ENCODE measurements around the gene OVOL1. TPM values are rescaled to one million over a fixed set of nuclear protein-coding genes. Genes with fewer than 3 reads are reported as not detected.
A peak's percentile ranks its signal among the peaks of the same experiment; 100 is the strongest.

OVOL1 gene
- total and polyA plus RNA-seq, 2 of the 8 experiments (the other 6 are each of a cell fraction or from before 2014, with no cell fraction given) = 2.6 to 3.4 TPM

- Histone ChIP-seq H3K27ac (ENCODE audit: low read depth, low read length) (no peak overlapping the region), H3K4me1 (replicated peaks in 1 of 4; ENCODE audit: control insufficient read depth in 3 of 4, insufficient read depth in 4 of 4, low read length in 3 of 4) (peaks cover 0 to 20% (median 7%) of the 10 kb centered on the region in 4 experiments; a peak in 6 of 7 replicates), H2BK12ac (ENCODE audit: low read depth, low read length) (peak overlapping the region; percentile 39; the same call in 1 of the 2 replicates), H2BK5ac (ENCODE audit: low read depth, low read length) (no peak overlapping the region), H4K8ac (ENCODE audit: extremely low read depth, insufficient read depth, low read length) (no peak overlapping the region; the same call in 1 of the 2 replicates), H3K23ac (ENCODE audit: insufficient read length) (no peak overlapping the region), H3K18ac (ENCODE audit: extremely low read depth, low read length) (peak overlapping the region; percentile 19; the same call in 1 of the 2 replicates), H3K4me3 (ENCODE audit: extremely low read depth in 1 of 4, insufficient read depth in 2 of 4, low read depth in 3 of 4, low read length in 4 of 4) (peak overlapping the region in 1 of 4 experiments; percentile 89; a peak in 2 of 8 replicates), H3K4me2 (ENCODE audit: insufficient read depth in 1 of 2, low read depth in 2 of 2, low read length in 2 of 2) (peak overlapping the region; percentile 29 to 80; a peak in 2 of 4 replicates), H2BK120ac (replicated peaks; ENCODE audit: low read depth, low read length) (peak overlapping the region; percentile 43), H4K5ac (ENCODE audit: insufficient read length, low read depth, low read length) (no peak overlapping the region), H4K91ac (replicated peaks; ENCODE audit: insufficient read length, low read length) (peak overlapping the region; percentile 85), H3K56ac (replicated peaks; ENCODE audit: insufficient read length, low read depth, low read length) (no peak overlapping the region), H2BK20ac (ENCODE audit: low read length) (no peak overlapping the region), H3K9ac (replicated peaks in 1 of 4; ENCODE audit: extremely low read depth in 1 of 4, low read depth in 3 of 4, low read length in 3 of 4) (no peak overlapping the region), H3K79me1 (ENCODE audit: low read depth, low read length) (0 out of 2 replicates have a peak, but pooled peaks cover 2% of the 10 kb centered on the region), H4K20me1 (replicated peaks in 1 of 2; ENCODE audit: control insufficient read depth in 1 of 2, insufficient read depth in 2 of 2, low read length in 2 of 2) (peaks cover 1 to 16% of the 10 kb centered on the region in 2 experiments), H2AFZ (ENCODE audit: low read length) (no peak overlapping the region), H3K79me2 (ENCODE audit: control insufficient read depth in 1 of 2, insufficient read depth in 2 of 2, low read length in 2 of 2) (no peaks in the 10 kb centered on the region), H2AK5ac (ENCODE audit: low read depth, low read length) (no peak overlapping the region), H3K4ac (replicated peaks; ENCODE audit: insufficient read length, low read depth, low read length) (peak overlapping the region; percentile 72), H2BK15ac (ENCODE audit: low read length) (no peak overlapping the region), H3K27me3 (replicated peaks in 1 of 4; ENCODE audit: control insufficient read depth in 3 of 4, extremely low read depth in 1 of 4, insufficient read depth in 3 of 4, low read length in 3 of 4) (peaks cover 19 to 43% (median 39%) of the 10 kb centered on the region in 4 experiments), H3K23me2 (ENCODE audit: low read depth, low read length) (peaks cover 12% of the 10 kb centered on the region; the same call in 1 of the 2 replicates), H3K14ac (ENCODE audit: insufficient read length) (no peak overlapping the region), H3K9me3 (ENCODE audit: insufficient read depth in 2 of 2, low read depth in 1 of 2, low read length in 1 of 2) (no peaks in the 10 kb centered on the region), H3K36me3 (ENCODE audit: control insufficient read depth in 2 of 4, insufficient read depth in 4 of 4, low read length in 3 of 4) (peaks cover 0 to 11% (median 0%) of the 10 kb centered on the region in 4 experiments; a peak in 3 of 8 replicates)
- FAIRE-seq (no peak), DNase-seq (ENCODE audit: low read depth in 1 of 2, low spot score in 2 of 2) (no peak)
- POLR2A ChIA-PET (ENCODE audit: partially characterized antibody) = interaction anchor here (0.9 to 2.3 kb wide), 4 partner anchors 8 to 19 kb away, joined by 3 to 8 read pairs (median 4); no protein-coding TSS in a partner anchor
- CTCF ChIA-PET (ENCODE audit: partially characterized antibody) = interaction anchor here (0.5 to 13.2 kb wide), 16 partner anchors 10 to 206 kb away, joined by 3 to 347 read pairs (median 9); partner anchors contain the start of gene KAT5
- WGBS, 2 experiments (ENCODE audit: extremely low coverage in 1 of 2, insufficient coverage in 1 of 2, insufficient read length in 1 of 2, insufficient replicate concordance in 2 of 2, low coverage in 1 of 2, low lambda C conversion rate in 2 of 2, missing lambda C conversion rate in 1 of 2) = 85% methylated on average over 13 of the region's 13 CpGs; no CpG with 5 or more reads in 1 of the 2 experiments
- TF ChIP-seq BRCA1 (IDR thresholded peaks at IDR 0.05; ENCODE audit: low read depth, low read length) (no peak), POLR2AphosphoS5 (IDR thresholded peaks at IDR 0.05; ENCODE audit: low read depth, low read length) (no peak), MAX (IDR thresholded peaks at IDR 0.05) (no peak), CREB1 (IDR thresholded peaks at IDR 0.05) (no peak), POU5F1 (IDR thresholded peaks at IDR 0.05; ENCODE audit: low read depth, low read length) (no peak), RNF2 (IDR thresholded peaks at IDR 0.05; ENCODE audit: borderline replicate concordance, low read depth, low read length, missing control alignments, poor library complexity, severe bottlenecking) (no peak), RBBP5 (IDR thresholded peaks at IDR 0.05; ENCODE audit: borderline replicate concordance, low read depth, low read length) (no peak), SP1 (IDR thresholded peaks at IDR 0.05; ENCODE audit: low read depth, low read length) (no peak)
Measured at GRCh38 chr11:65781962-65782815, 4.7 kb upstream of the OVOL1 start.
